Measurements from ENCODE around the gene DDX25.

The DDX25 gene

GRCh38 chr11:125948278-125949051 is 44.2 kb downstream of the DDX25 start:
- in situ Hi-C loops (cut with HindIII; ENCODE audit: low sequenced_read_pairs), result no loop called here

DNA sequence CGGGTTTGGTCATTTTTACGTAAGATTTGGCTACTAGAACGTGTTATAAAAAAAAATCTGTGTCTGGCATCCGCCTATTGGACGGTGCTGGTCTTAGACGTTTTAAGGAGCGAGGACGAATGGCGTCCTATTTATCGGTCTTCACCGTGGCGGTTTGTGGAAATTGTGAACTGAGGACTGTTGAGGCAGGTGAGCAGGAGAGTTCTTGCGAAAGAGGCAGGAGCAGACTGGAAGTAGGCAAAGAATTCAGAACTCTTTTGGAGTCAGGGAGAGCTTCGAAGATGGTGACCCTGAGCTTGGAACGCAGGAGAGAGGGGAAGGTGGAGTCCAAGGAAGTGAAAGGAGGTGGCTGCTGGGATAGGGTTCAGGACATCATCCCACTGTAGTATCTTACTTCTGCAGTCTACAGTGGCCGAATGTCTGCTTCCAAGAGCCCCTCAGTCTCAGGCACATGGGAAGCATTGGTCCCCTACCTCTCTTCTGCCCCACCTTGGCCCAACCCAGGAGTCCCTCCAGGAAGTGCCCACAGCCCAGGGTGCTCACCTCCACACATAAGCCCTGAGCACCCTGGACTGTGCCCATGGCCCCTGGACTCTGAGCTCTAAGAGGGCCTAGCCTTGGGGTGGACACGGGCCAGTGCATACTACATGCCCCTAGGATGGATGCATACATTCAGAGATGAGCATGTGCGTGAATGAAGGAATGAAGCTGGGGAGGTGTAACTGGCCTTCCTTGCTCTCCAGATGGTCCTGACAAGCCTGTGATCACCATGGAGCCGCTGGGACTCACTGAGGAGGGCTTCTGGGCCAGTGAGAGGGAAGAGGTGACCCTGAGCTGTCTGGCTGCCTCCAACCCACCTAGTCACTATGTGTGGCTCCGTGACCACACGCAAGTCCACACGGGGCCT is 45.2 kb downstream of the DDX25 start:
- in situ Hi-C loops (cut with HindIII; ENCODE audit: low sequenced_read_pairs), result no loop called here

DNA sequence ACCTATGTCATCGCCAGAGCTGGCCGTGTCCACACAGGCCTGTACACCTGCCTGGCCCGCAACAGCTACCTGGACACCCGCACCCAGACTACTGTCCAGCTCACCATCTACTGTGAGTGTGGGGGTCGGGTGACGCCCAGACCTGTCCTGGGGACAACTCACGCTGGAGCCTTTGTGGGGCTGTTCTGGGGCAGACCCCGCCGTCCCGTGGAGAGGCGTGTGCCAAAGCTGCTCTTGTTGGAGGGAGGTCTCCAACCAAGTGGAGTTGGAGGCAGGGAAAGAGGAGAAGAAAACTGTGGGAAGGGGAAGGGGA is 45.8 kb downstream of the DDX25 start:
- in situ Hi-C loops (cut with HindIII; ENCODE audit: low sequenced_read_pairs), result no loop called here

- in situ Hi-C loops (cut with HindIII; ENCODE audit: low sequenced_read_pairs), result no loop called here
These were observed 46.7 kb downstream of the DDX25 start for GRCh38 chr11:125950696-125951651.

- in situ Hi-C loops (cut with HindIII; ENCODE audit: low sequenced_read_pairs), result no loop called here
These were observed 47.4 kb downstream of the DDX25 start for GRCh38 chr11:125951731-125952130.

- in situ Hi-C loops (cut with HindIII; ENCODE audit: low sequenced_read_pairs), result no loop called here
These were observed 48.3 kb downstream of the DDX25 start for GRCh38 chr11:125952559-125952958.

DNA sequence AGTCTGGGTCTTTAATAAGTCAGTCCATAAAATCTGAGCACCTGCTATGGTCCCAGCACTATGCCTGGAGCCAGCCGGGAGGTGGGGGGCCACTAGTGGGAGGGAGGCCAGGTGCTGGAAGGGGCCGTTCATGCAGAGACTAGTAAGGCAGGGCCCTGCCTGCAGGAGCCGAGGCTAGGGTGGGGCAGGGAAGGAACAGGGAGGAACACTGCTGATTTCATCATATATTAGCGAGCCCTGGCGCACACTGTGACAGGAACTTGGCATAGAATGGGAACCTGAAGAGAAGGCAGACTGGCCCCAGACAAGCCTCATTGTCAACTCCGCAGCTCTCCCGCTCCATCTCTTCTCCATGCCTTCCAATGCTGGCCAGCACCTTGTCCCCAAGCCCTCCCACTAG is 48.7 kb downstream of the DDX25 start:
- in situ Hi-C loops (cut with HindIII; ENCODE audit: low sequenced_read_pairs), result no loop called here

- in situ Hi-C loops (cut with HindIII; ENCODE audit: low sequenced_read_pairs), result no loop called here
These were observed 49.2 kb downstream of the DDX25 start for GRCh38 chr11:125953401-125953935.

GRCh38 chr11:125954123-125954944 is 50.0 kb downstream of the DDX25 start:
- in situ Hi-C loops (cut with HindIII; ENCODE audit: low sequenced_read_pairs), result no loop called here

GRCh38 chr11:125954945-125955640 is 50.8 kb downstream of the DDX25 start:
- in situ Hi-C loops (cut with HindIII; ENCODE audit: low sequenced_read_pairs), result no loop called here

GRCh38 chr11:125955856-125956255 is 51.5 kb downstream of the DDX25 start:
- in situ Hi-C loops (cut with HindIII; ENCODE audit: low sequenced_read_pairs), result no loop called here

DNA sequence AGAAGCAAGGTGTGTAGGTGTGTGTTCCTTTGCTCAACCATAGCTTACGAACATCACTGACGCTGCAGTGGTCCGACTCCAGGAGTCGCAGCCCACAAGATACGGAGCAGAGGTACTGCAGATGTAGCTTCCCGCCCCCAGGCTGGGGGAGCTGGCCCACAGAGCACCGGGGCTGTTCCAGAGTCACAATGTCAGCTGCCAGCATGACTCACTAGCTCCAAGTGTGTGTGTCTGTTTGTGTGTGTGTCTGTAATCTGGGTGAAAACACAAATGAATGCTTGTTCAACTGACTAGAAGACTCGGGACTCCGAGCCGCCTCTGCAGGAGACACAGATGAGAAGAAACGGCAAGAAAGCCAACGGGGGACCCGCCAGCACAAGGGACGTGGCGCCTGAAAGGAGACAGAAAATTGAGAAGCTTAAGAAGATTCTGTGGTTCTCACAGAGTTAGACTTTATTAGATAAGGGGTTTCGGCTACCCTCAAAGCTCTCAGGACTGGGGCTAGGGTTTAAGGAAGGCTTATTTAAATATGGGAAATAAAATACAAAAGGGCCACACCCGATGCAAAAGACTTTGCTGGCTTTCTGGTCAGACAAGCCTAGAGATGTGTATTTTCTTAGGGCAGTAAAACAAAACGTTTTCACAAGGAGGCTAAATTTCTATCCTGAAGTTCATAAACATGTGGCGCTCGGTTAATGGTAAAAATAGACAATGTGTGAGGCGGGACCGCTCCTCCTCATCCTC is 52.3 kb downstream of the DDX25 start:
- in situ Hi-C loops (cut with HindIII; ENCODE audit: low sequenced_read_pairs), result no loop called here

DNA sequence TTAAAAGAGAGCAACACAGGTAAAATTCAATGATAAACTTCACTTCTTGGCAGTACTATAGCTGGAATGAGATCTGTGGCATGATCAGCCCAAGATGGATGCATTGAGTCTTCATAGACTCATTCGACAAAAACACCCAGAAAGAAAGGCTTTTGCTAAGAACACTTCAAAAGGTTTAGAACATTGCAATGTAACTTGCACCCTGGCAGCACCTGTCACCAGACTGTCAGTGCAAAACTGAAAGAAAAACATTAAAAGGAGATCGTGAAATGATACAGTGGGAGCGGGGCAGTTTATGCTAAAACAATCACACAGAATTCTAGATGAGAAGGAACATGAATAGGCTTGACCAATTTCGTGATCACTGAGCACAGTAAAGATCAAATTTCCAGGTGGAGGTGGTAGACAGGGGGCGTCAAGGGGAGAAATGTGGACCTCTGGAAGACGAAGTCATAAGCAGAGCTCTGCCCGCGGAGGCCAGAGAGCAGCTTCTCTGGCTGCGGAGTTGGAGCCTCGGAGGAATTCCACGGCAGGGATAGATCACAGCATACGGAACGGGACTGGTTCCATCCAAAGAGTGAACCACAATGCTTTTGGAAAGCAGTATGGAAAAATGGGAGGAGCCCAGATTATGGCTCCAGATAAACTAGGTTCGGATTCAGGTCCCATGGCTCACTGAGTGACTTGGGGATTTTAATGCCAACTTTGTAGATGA is 53.5 kb downstream of the DDX25 start:
- in situ Hi-C loops (cut with HindIII; ENCODE audit: low sequenced_read_pairs), result no loop called here

DNA sequence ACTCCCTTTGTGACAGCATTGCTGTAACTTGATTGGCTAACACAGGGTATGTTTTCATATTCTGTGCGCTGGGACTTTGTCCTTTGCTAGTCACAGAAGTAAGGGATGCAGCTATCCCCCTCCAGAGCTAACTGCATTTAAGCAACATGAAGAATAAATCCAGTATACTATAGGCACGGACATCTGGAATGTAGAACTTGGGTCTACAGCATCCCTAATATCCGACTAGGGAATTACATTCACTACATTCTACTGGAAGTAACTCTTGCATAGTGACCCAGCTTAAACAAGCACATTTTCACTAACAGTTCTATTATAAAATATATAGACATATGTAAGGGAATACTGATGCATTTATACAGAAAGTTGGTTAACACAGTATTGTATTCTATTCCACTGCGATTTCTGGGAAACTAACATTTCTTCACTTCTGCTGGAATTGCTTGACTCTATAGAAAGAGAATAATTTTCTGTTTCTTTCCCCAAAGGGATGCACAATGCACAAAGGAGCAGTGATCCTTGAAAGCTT is 54.6 kb downstream of the DDX25 start:
- in situ Hi-C loops (cut with HindIII; ENCODE audit: low sequenced_read_pairs), result no loop called here

DNA sequence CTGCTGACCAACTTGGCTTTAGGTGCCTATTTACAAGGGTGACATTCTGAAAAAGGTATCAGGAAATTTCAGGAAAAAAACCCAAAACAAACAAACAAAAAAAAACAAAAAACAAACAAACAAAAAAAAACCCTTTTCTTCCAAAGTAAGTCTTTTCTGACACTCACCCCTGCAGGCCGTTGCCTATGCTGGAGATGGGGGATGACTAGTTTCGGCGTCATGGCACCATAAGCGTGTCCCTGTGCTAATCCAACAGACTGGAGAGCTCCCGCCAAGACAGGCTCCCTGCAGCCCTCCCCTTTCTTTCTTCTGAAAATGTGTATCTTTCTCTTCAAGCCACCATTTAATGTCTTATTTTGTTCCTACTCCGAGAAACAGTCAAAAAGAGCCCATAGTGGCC is 55.2 kb downstream of the DDX25 start:
- in situ Hi-C loops (cut with HindIII; ENCODE audit: low sequenced_read_pairs), result no loop called here

- in situ Hi-C loops (cut with HindIII; ENCODE audit: low sequenced_read_pairs), result no loop called here
These were observed 55.6 kb downstream of the DDX25 start for GRCh38 chr11:125959931-125960330.

GRCh38 chr11:125960771-125961170 is 56.5 kb downstream of the DDX25 start:
- in situ Hi-C loops (cut with HindIII; ENCODE audit: low sequenced_read_pairs), result no loop called here

- in situ Hi-C loops (cut with HindIII; ENCODE audit: low sequenced_read_pairs), result no loop called here
These were observed 63.2 kb downstream of the DDX25 start for GRCh38 chr11:125967515-125967914.
